ENCODE data around the gene SAFB2. TPM values are rescaled to one million over a fixed set of nuclear protein-coding genes. Genes with fewer than 3 reads are reported as not detected.

SAFB2 gene
- total and polyA plus RNA-seq, 2 donors (not counting 3 experiments of a cell fraction or from before 2014, with no cell fraction given), result 24.6 to 85.9 TPM

DNA sequence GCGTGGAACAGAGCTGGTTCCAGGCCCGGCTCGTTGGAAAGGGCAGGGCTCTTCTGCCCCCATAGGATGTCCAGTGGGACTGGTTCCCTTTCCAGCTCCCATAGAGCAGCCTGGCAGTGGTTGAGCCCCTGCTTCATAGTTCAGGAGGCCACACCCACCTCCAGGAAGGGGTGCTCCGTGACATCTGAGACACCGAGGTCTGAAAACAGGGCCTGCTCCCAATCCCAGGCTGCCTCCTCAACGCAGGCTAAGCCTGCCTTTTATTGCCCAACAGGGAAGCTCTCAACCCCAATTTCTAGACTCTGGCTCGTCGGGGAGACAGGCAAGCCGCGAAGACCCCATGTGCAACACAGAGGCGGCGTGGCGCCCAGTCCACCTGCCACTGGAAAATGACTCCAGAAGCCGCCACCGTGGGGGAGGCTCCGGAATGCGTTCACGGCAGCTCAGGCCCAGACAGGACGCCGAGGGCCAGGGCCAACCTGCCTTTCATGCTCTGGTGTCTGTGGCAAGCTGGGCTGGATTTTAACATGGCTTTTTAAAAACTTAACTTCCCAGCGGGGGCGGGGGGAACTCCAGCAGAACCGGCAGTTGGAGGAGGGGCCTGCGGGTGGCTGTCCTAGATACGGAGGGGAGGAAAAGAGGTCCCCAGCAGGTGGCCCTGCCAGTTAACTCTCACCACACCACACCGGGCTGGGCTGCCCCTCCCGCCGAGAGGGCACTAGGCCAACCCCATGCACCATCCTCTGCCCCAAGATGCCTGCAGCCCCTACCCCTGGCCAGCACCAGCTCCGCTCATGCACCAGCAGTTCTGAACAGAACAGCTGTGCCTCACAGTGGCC lies 36.9 kb downstream of the SAFB2 start:
- Histone ChIP-seq H3K4me3 (replicated peaks in 1 of 3; ENCODE audit: insufficient read depth in 1 of 3, low read depth in 1 of 3, low read length in 3 of 3) (no peak overlapping the region), H3K27me3 (ENCODE audit: control insufficient read depth in 2 of 2, insufficient read depth in 2 of 2, low read length in 2 of 2) (no peaks in the 10 kb centered on the region), H2AFZ (ENCODE audit: low read depth, low read length) (no peak overlapping the region), H3K4me1 (ENCODE audit: control insufficient read depth, extremely low read depth, insufficient read depth, low read length) (no peaks in the 10 kb centered on the region), H3K9me1 (replicated peaks; ENCODE audit: control insufficient read depth, extremely low read depth, insufficient read depth, low read length) (no peaks in the 10 kb centered on the region), H3K36me3 (ENCODE audit: control insufficient read depth in 2 of 2, extremely low read depth in 1 of 2, insufficient read depth in 2 of 2, low read length in 2 of 2) (peaks cover 9 to 31% of the 10 kb centered on the region in 2 experiments), H3K9ac (replicated peaks; ENCODE audit: extremely low read depth, insufficient read depth, low read length) (no peak overlapping the region), H4K20me1 (replicated peaks; ENCODE audit: control insufficient read depth, extremely low read depth, insufficient read depth, low read length) (no peaks in the 10 kb centered on the region), H3K9me3 (replicated peaks; ENCODE audit: control insufficient read depth, insufficient read depth, low read length) (no peaks in the 10 kb centered on the region), H3K27ac (ENCODE audit: insufficient read depth, low read depth, low read length) (no peak overlapping the region), H3K4me2 (ENCODE audit: insufficient read depth, low read length) (no peak overlapping the region), H3K79me2 (ENCODE audit: control insufficient read depth, insufficient read depth, low read length) (no peaks in the 10 kb centered on the region)
- no TSS peak for BruUV-seq (replicated peaks)
- no peak for TF ChIP-seq MYC (IDR thresholded peaks at IDR 0.05; ENCODE audit: low read depth, low read length)
- TF ChIP-seq EZH2 (IDR thresholded peaks at IDR 0.05; ENCODE audit: borderline replicate concordance, low read depth, low read length, severe bottlenecking), result no peak
- TF ChIP-seq GATA2 (IDR thresholded peaks at IDR 0.05; ENCODE audit: insufficient read depth, insufficient read length, low read depth, low read length), result no peak
- TF ChIP-seq MAX (IDR thresholded peaks at IDR 0.05; ENCODE audit: insufficient read depth, insufficient read length), result no peak
- no peak for TF ChIP-seq POLR2A (IDR thresholded peaks at IDR 0.05; ENCODE audit: low read depth, low read length)
- no peak for TF ChIP-seq POLR2AphosphoS5 (IDR thresholded peaks at IDR 0.05; ENCODE audit: insufficient read depth, low read depth, low read length)
- TF ChIP-seq JUN (IDR thresholded peaks at IDR 0.05; ENCODE audit: borderline replicate concordance, insufficient read depth, insufficient read length, low read depth), result no peak
- TF ChIP-seq, protein P1, sequence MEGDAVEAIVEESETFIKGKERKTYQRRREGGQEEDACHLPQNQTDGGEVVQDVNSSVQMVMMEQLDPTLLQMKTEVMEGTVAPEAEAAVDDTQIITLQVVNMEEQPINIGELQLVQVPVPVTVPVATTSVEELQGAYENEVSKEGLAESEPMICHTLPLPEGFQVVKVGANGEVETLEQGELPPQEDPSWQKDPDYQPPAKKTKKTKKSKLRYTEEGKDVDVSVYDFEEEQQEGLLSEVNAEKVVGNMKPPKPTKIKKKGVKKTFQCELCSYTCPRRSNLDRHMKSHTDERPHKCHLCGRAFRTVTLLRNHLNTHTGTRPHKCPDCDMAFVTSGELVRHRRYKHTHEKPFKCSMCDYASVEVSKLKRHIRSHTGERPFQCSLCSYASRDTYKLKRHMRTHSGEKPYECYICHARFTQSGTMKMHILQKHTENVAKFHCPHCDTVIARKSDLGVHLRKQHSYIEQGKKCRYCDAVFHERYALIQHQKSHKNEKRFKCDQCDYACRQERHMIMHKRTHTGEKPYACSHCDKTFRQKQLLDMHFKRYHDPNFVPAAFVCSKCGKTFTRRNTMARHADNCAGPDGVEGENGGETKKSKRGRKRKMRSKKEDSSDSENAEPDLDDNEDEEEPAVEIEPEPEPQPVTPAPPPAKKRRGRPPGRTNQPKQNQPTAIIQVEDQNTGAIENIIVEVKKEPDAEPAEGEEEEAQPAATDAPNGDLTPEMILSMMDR (IDR thresholded peaks at IDR 0.05; ENCODE audit: extremely low read depth in 1 of 2, insufficient read depth in 1 of 2, low read depth in 1 of 2, low read length in 2 of 2), result no peak
- no peak for TF ChIP-seq FOS (IDR thresholded peaks at IDR 0.05; ENCODE audit: borderline replicate concordance, insufficient read depth, low read length)
- no peak for FAIRE-seq
- ChIA-PET POLR2A (no interaction called here), CTCF (no interaction called here)
- DNase-seq (ENCODE audit: low read depth, low spot score), result no peak
- dilution Hi-C loops (cut with MboI; ENCODE audit: extremely low pct_ligation_motif_present, low sequenced_read_pairs) (no loop called here), intact Hi-C loops (cut with micrococcal nuclease) (no loop called here)

Data from endothelial cell of umbilical vein (primary cell).